SK-N-SH (cell line): ENCODE data around the gene CARD18. TPM values are rescaled to one million over a fixed set of nuclear protein-coding genes. Genes with fewer than 3 reads are reported as not detected.
"Not testable (repeated sequence)": the region's sequence is repeated elsewhere in the genome, so short reads cannot be mapped to it uniquely, and the experiment has no call there.

Experiments
- CTCF ChIA-PET: fragments of 300-600, 350-600 bp; formaldehyde crosslinking; extraction: SDS; loops from one replicate; lab custom pipeline; 2021; lab: Yijun Ruan, JAX
- POLR2A ChIA-PET: fragments of 350-600 bp; sonication (Branson Sonifier 250); formaldehyde crosslinking; extraction: SDS; loops from one replicate; lab custom pipeline; 2020; ENCODE audit warnings: antibody characterized with exemption, inconsistent platforms; lab: Yijun Ruan, JAX
- DNase-seq: peaks from one replicate; pipeline ENCODE4 v3.0.0; 2012
- H2AFZ ChIP-seq: fragments of 200-600 bp; sonication (generic); 2 replicates; pipeline ENCODE4 v1.8.1; 2016; ENCODE audit warnings: antibody characterized with exemption, mild to moderate bottlenecking, low read depth
- H3F3A ChIP-seq: fragments of 200-600 bp; sonication (generic); replicated peaks from 2 replicates; pipeline ENCODE3; 2016; ENCODE audit warnings: antibody characterized with exemption, mild to moderate bottlenecking; ENCODE audit not compliant: insufficient read depth
- H3K27ac ChIP-seq, 2 experiments: fragments of 200-500 bp in 1 of 2; fragments of 200-600 bp in 1 of 2; sonication (Bioruptor generic) in 1 of 2; sonication (generic), shearing (Covaris generic) in 1 of 2; 2 replicates each; pipeline versions ENCODE4 v1.5.1 to v1.6.1; 2014 to 2016; ENCODE audit warnings: low read depth in 2 of 2, inconsistent platforms in 1 of 2, low read length in 1 of 2, mild to moderate bottlenecking in 1 of 2, mixed read lengths in 1 of 2
- H3K27me3 ChIP-seq: fragments of 200-600 bp; sonication (generic), shearing (Covaris generic); 2 replicates; pipeline ENCODE4 v1.6.1; 2016; ENCODE audit warnings: mixed run types; ENCODE audit not compliant: insufficient read depth
- H3K36me3 ChIP-seq, 2 experiments: fragments of 200-500 bp in 1 of 2; fragments of 200-600 bp in 1 of 2; sonication (Bioruptor generic) in 1 of 2; sonication (generic) in 1 of 2; replicated peaks in 1 of 2; 2 replicates each; pipeline versions ENCODE3 to v1.5.1; 2014 to 2016; ENCODE audit warnings: low read length in 1 of 2, mild to moderate bottlenecking in 1 of 2; ENCODE audit not compliant: insufficient read depth in 2 of 2, control insufficient read depth in 1 of 2
- H3K4me1 ChIP-seq, 2 experiments: fragments of 200-500 bp in 1 of 2; fragments of 200-600 bp in 1 of 2; sonication (Bioruptor generic) in 1 of 2; sonication (generic), shearing (Covaris generic) in 1 of 2; 2 replicates each; pipeline versions ENCODE4 v1.5.1 to v1.6.1; 2014 to 2016; ENCODE audit warnings: low read depth in 1 of 2, low read length in 1 of 2, mixed run types in 1 of 2; ENCODE audit not compliant: insufficient read depth in 2 of 2, control insufficient read depth in 1 of 2
- H3K4me2 ChIP-seq: fragments of 200-600 bp; sonication (generic), shearing (Covaris generic); 2 replicates; pipeline ENCODE4 v1.6.1; 2017; ENCODE audit warnings: mixed run types
- H3K4me3 ChIP-seq, 2 experiments: fragments of 200-500 bp in 1 of 2; fragments of 200-600 bp in 1 of 2; sonication (Bioruptor generic) in 1 of 2; sonication (generic), shearing (Covaris generic) in 1 of 2; 2 replicates each; pipeline versions ENCODE4 v1.5.1 to v1.8.1; 2014 to 2016; ENCODE audit warnings: low read depth in 2 of 2, inconsistent platforms in 1 of 2, low read length in 1 of 2, mild to moderate bottlenecking in 1 of 2, mixed read lengths in 1 of 2, moderate library complexity in 1 of 2
- H3K79me2 ChIP-seq: fragments of 200-600 bp; sonication (generic); 2 replicates; pipeline ENCODE4 v1.8.1; 2017; ENCODE audit warnings: mild to moderate bottlenecking; ENCODE audit not compliant: insufficient read depth
- H3K9ac ChIP-seq: fragments of 200-600 bp; sonication (generic); 2 replicates; pipeline ENCODE4 v1.6.1; 2017; ENCODE audit warnings: mixed run types
- H3K9me2 ChIP-seq: fragments of 200-600 bp; sonication (generic); 2 replicates; pipeline ENCODE4 v1.6.1; 2017; ENCODE audit warnings: mixed run types
- H3K9me3 ChIP-seq: fragments of 200-600 bp; sonication (generic); 2 replicates; pipeline ENCODE4 v1.6.1; 2017; ENCODE audit warnings: mixed run types, mild to moderate bottlenecking, moderate library complexity
- H4K20me1 ChIP-seq: fragments of 200-600 bp; sonication (generic); 2 replicates; pipeline ENCODE4 v1.6.1; 2017; ENCODE audit warnings: mild to moderate bottlenecking, mixed run types; ENCODE audit not compliant: insufficient read depth
- FOXM1 ChIP-seq: IDR thresholded peaks from 2 replicates; pipeline ENCODE4 v1.4.0; 2012; ENCODE audit warnings: low read depth, mild to moderate bottlenecking
- GABPA ChIP-seq: IDR thresholded peaks from 2 replicates; pipeline ENCODE4 v1.4.0; 2012; ENCODE audit warnings: low read depth, mild to moderate bottlenecking
- GATA2 ChIP-seq: sonication (generic); formaldehyde crosslinking; IDR thresholded peaks from 2 replicates; pipeline ENCODE4 v1.5.0; 2020; ENCODE audit warnings: mild to moderate bottlenecking, missing genetic modification reagents
- JUND ChIP-seq: IDR thresholded peaks from 2 replicates; pipeline ENCODE4 v1.4.0; 2012
- MXI1 ChIP-seq: IDR thresholded peaks from 2 replicates; pipeline ENCODE4 v1.6.1; 2012; ENCODE audit warnings: mild to moderate bottlenecking, low read depth, low read length, improper control_type of control experiment
- NFIC ChIP-seq: IDR thresholded peaks from 2 replicates; pipeline ENCODE4 v1.4.0; 2012; ENCODE audit warnings: borderline replicate concordance
- NRF1 ChIP-seq: IDR thresholded peaks from 2 replicates; pipeline ENCODE4 v1.6.1; 2012; ENCODE audit warnings: low read depth, mild to moderate bottlenecking, low read length
- POLR2AphosphoS5 ChIP-seq: IDR thresholded peaks from 2 replicates; pipeline ENCODE4 v1.6.1; 2012; ENCODE audit warnings: low read depth, low read length
- RFX5 ChIP-seq: IDR thresholded peaks from 2 replicates; pipeline ENCODE4 v1.6.1; 2012; ENCODE audit warnings: mild to moderate bottlenecking, improper control_type of control experiment, low read length
- RXRA ChIP-seq: IDR thresholded peaks from 2 replicates; pipeline ENCODE4 v1.4.0; 2012; ENCODE audit warnings: low read depth, mild to moderate bottlenecking, borderline replicate concordance
- TCF12 ChIP-seq: IDR thresholded peaks from 2 replicates; pipeline ENCODE4 v1.4.0; 2012
- TEAD4 ChIP-seq: IDR thresholded peaks from 2 replicates; pipeline ENCODE4 v1.4.0; 2012; ENCODE audit warnings: mild to moderate bottlenecking, borderline replicate concordance; ENCODE audit not compliant: insufficient read depth
- WGBS: methylation state at CpG from one replicate; pipeline ENCODE4 v1.1.6; 2017; ENCODE audit warnings: low lambda C conversion rate; 5-methylcytosine and 5-hydroxymethylcytosine counted together
- polyA plus RNA-seq, 3 experiments: library from polyadenylated mRNA; depleted of rRNA; stranded (reverse); fragments of >200 nt; gene quantifications; 2 replicates each; pipeline ENCODE4 v1.2.3, GENCODE V29; 2012
- TF ChIP-seq, protein P1 (sequence below): fragments of 200-600 bp; sonication (generic); IDR thresholded peaks from 2 replicates; pipeline ENCODE4 v1.6.1; 2017; ENCODE audit warnings: antibody characterized with exemption, mild to moderate bottlenecking, moderate library complexity
- TF ChIP-seq, protein P2 (sequence below): IDR thresholded peaks from 2 replicates; pipeline ENCODE4 v1.4.0; 2012; ENCODE audit warnings: low read depth, borderline replicate concordance
- TF ChIP-seq, protein P3 (sequence below): IDR thresholded peaks from 2 replicates; pipeline ENCODE4 v1.4.0; 2012; ENCODE audit warnings: low read depth, borderline replicate concordance
- TF ChIP-seq, protein P4 (sequence below): fragments of 150-350 bp; IDR thresholded peaks from 2 replicates; pipeline ENCODE4 v1.6.1; 2016; ENCODE audit warnings: mild to moderate bottlenecking, low read depth, low read length

CARD18 gene
- polyA plus RNA-seq, 1 of the 3 experiments (the other 2 are of a cell fraction), result not detected

DNA sequence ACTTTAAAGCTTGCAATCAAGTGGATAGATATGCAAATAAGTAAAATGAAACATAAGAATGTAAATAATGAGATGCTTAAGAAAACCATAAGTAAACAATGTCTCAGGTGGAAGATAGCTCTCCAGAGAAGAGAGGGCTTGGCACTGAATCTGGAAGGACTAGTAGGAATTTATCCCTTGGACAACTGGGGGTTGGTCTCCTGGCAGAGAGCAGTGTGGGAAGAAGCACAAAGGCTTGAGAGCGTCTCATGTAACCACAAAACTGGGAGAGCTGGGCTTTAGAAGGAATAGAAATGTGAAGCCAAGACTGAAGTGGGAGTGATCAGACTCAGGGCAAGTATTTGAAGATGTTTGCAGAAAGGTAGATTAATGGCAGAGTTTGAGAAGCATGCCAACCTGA, 31.3 kb downstream of the CARD18 start:
- Histone ChIP-seq H3K79me2 (no peaks in the 10 kb centered on the region), H3K9ac (no peak overlapping the region), H3K4me2 (no peak overlapping the region), H3K9me3 (no peaks in the 10 kb centered on the region), H3F3A (no peaks in the 10 kb centered on the region), H3K9me2 (no peaks in the 10 kb centered on the region), H2AFZ (no peak overlapping the region), H3K27me3 (no peaks in the 10 kb centered on the region), H3K4me3 (no peak overlapping the region), H4K20me1 (no peaks in the 10 kb centered on the region), H3K27ac (no peak overlapping the region), H3K36me3 (no peaks in the 10 kb centered on the region), H3K4me1 (no peaks in the 10 kb centered on the region; a peak in 1 of 4 replicates)
- 55% methylated on average over 1 of the region's 1 CpG for WGBS
- DNase-seq, result no peak
- TF ChIP-seq TCF12 (no peak), FOXM1 (no peak), MXI1 (no peak), RXRA (no peak), NRF1 (no peak), GATA2 (CRISPR knock-in tag) (no peak), GABPA (no peak), TEAD4 (no peak), NFIC (no peak), RFX5 (no peak), JUND (no peak), POLR2AphosphoS5 (no peak)
- TF ChIP-seq, protein P1, sequence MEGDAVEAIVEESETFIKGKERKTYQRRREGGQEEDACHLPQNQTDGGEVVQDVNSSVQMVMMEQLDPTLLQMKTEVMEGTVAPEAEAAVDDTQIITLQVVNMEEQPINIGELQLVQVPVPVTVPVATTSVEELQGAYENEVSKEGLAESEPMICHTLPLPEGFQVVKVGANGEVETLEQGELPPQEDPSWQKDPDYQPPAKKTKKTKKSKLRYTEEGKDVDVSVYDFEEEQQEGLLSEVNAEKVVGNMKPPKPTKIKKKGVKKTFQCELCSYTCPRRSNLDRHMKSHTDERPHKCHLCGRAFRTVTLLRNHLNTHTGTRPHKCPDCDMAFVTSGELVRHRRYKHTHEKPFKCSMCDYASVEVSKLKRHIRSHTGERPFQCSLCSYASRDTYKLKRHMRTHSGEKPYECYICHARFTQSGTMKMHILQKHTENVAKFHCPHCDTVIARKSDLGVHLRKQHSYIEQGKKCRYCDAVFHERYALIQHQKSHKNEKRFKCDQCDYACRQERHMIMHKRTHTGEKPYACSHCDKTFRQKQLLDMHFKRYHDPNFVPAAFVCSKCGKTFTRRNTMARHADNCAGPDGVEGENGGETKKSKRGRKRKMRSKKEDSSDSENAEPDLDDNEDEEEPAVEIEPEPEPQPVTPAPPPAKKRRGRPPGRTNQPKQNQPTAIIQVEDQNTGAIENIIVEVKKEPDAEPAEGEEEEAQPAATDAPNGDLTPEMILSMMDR, result no peak
- TF ChIP-seq, protein P2, sequence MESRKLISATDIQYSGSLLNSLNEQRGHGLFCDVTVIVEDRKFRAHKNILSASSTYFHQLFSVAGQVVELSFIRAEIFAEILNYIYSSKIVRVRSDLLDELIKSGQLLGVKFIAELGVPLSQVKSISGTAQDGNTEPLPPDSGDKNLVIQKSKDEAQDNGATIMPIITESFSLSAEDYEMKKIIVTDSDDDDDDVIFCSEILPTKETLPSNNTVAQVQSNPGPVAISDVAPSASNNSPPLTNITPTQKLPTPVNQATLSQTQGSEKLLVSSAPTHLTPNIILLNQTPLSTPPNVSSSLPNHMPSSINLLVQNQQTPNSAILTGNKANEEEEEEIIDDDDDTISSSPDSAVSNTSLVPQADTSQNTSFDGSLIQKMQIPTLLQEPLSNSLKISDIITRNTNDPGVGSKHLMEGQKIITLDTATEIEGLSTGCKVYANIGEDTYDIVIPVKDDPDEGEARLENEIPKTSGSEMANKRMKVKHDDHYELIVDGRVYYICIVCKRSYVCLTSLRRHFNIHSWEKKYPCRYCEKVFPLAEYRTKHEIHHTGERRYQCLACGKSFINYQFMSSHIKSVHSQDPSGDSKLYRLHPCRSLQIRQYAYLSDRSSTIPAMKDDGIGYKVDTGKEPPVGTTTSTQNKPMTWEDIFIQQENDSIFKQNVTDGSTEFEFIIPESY, result no peak
- TF ChIP-seq, protein P3, sequence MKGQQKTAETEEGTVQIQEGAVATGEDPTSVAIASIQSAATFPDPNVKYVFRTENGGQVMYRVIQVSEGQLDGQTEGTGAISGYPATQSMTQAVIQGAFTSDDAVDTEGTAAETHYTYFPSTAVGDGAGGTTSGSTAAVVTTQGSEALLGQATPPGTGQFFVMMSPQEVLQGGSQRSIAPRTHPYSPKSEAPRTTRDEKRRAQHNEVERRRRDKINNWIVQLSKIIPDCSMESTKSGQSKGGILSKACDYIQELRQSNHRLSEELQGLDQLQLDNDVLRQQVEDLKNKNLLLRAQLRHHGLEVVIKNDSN, result no peak
- TF ChIP-seq, protein P4, sequence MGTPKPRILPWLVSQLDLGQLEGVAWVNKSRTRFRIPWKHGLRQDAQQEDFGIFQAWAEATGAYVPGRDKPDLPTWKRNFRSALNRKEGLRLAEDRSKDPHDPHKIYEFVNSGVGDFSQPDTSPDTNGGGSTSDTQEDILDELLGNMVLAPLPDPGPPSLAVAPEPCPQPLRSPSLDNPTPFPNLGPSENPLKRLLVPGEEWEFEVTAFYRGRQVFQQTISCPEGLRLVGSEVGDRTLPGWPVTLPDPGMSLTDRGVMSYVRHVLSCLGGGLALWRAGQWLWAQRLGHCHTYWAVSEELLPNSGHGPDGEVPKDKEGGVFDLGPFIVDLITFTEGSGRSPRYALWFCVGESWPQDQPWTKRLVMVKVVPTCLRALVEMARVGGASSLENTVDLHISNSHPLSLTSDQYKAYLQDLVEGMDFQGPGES, result no peak
- ChIA-PET POLR2A (no interaction called here), CTCF (no interaction called here)

DNA sequence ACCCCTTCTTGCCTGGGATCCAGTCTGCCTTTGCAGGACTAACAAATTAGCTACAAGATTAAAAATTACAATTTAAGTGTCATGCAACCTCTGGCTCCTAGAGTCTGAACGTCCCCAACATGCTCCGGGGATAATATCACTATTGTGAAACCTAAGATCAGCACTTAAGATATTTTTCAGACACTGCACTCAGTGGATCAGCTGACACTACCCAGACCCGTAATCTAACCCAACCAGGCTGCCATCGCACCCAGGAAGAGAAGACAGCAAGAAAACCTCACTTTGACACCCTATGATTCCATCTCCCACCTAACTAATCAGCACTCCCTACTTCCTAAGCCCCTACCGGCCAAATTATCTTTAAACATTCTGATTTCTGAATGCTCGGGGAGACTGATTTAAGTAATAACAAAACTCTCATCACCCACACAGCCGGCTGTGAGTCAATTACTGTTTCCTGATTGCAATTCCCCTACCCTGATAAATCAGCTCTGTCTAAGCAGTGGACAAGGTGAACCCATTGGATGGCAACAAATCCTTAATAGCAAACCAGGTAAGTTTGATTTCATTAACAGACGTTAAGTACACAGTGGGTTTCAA, 32.2 kb downstream of the CARD18 start:
- H3K4me3 ChIP-seq, H4K20me1 ChIP-seq, H3K79me2 ChIP-seq, H3K9ac ChIP-seq, H3K9me3 ChIP-seq, H3F3A ChIP-seq, H3K27ac ChIP-seq, DNase-seq, H3K36me3 ChIP-seq, H3K9me2 ChIP-seq, H3K4me2 ChIP-seq, CTCF ChIA-PET, H3K4me1 ChIP-seq, H3K27me3 ChIP-seq, POLR2A ChIA-PET, H2AFZ ChIP-seq: not testable (repeated sequence)
- 51% methylated on average over 8 of the region's 8 CpGs for WGBS
